OCI-LY1 (cell line): Measurements from ENCODE around the gene PNMT.

Experiments used
- CTCF ChIP-seq: fragments of 200-600 bp; sonication (generic), shearing (Covaris generic); IDR thresholded peaks from 2 replicates; pipeline ENCODE4 v1.5.1; 2017; ENCODE audit warnings: mild to moderate bottlenecking, antibody characterized with exemption, low read length, moderate library complexity, mixed read lengths
- EZH2 ChIP-seq: fragments of 200-600 bp; sonication (generic), shearing (Covaris generic); IDR thresholded peaks from 2 replicates; pipeline ENCODE4 v1.8.0; 2017; ENCODE audit warnings: borderline replicate concordance, mixed run types, mild to moderate bottlenecking, antibody characterized with exemption, low read length, moderate library complexity, mixed read lengths

- TF ChIP-seq CTCF (no peak), EZH2 (no peak)
Measured at GRCh38 chr17:39669897-39670735, 1.9 kb downstream of the PNMT start.
